Measurements from ENCODE around the gene PPARG. TPM values are rescaled to one million over a fixed set of nuclear protein-coding genes. Genes with fewer than 3 reads are reported as not detected.

The PPARG gene
- total RNA-seq, 1 donor from 2014 or later, result 3.2 TPM

DNA sequence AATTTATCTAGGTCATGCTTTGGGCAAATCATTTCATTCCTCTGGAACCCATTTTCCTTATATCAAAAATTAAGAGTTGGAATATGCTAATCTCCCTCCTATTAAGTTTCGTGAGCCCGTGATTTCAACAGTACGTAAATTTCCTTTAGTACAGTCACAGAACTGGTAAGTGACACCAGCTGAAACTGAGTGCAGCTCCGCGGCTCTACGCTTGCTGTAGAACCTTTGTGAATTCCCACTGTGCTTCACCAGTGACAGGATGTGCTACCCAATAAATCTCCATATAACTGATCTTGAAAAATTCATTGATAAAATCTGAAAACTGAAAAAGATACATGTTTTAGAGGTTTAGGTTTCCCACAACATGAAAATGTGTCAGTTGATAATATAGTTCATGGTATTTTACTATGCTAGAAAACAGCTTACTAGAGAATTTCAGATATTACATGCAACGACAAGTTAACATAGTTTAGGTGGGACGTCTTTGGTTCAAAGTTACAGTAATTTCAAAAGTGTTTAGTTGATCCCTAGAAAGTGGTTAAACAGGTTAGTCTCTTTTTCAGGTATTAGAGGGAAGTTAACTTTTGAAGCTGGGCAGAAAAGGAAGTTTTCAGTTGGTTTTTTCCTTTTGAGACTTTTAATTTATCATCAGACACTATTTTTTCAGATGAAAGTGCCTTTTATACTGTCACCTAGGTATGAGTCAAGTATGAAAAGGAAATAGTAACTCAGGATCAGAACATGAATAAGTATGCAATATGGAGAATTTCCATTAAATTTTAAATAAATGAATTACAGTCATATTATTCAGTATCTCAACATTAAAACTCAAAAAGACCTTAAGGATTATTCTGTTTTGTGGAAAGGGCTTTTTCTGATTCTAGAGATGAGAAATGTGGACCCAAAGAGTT lies 57.0 kb downstream of the PPARG start:
- Mint-ChIP-seq H3K4me1 (ENCODE audit: unreplicated experiment) (no peaks in the 10 kb centered on the region), H3K4me3 (ENCODE audit: unreplicated experiment) (no peak overlapping the region), H3K36me3 (ENCODE audit: low read depth, unreplicated experiment) (no peaks in the 10 kb centered on the region), H3K9me3 (ENCODE audit: unreplicated experiment) (no peaks in the 10 kb centered on the region), H3K27ac (ENCODE audit: unreplicated experiment) (no peak overlapping the region), H3K27me3 (ENCODE audit: unreplicated experiment) (no peaks in the 10 kb centered on the region)
- DNase-seq (ENCODE audit: low spot score), result no peak
- TF ChIP-seq, protein P1, sequence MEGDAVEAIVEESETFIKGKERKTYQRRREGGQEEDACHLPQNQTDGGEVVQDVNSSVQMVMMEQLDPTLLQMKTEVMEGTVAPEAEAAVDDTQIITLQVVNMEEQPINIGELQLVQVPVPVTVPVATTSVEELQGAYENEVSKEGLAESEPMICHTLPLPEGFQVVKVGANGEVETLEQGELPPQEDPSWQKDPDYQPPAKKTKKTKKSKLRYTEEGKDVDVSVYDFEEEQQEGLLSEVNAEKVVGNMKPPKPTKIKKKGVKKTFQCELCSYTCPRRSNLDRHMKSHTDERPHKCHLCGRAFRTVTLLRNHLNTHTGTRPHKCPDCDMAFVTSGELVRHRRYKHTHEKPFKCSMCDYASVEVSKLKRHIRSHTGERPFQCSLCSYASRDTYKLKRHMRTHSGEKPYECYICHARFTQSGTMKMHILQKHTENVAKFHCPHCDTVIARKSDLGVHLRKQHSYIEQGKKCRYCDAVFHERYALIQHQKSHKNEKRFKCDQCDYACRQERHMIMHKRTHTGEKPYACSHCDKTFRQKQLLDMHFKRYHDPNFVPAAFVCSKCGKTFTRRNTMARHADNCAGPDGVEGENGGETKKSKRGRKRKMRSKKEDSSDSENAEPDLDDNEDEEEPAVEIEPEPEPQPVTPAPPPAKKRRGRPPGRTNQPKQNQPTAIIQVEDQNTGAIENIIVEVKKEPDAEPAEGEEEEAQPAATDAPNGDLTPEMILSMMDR (IDR thresholded peaks at IDR 0.05; ENCODE audit: unreplicated experiment), result no peak

DNA sequence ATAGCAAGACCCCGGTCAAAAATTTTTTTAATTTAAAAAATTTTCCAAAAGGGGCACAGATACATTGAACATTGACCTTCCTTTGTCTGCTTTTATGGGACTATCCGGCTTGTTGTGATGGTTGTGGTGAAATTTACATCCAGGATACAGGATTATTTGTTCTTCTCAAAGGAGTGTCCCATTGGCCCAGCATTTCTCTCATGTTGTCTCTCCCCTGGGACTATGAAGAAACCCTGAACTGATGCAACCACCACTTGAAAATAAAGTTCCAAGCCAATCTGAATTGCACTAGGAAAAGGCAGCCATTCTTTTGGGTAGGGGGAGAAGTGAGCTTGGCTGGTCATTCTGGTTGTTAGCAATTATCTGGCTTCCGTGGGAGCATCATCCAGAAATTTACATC lies 58.4 kb downstream of the PPARG start:
- no peaks in the 10 kb centered on the region for H3K4me1 Mint-ChIP-seq (ENCODE audit: unreplicated experiment)
- no peaks in the 10 kb centered on the region for H3K36me3 Mint-ChIP-seq (ENCODE audit: low read depth, unreplicated experiment)
- DNase-seq (ENCODE audit: low spot score), result no peak
- TF ChIP-seq, protein P1 (IDR thresholded peaks at IDR 0.05; ENCODE audit: unreplicated experiment), result no peak
- no peak overlapping the region for H3K4me3 Mint-ChIP-seq (ENCODE audit: unreplicated experiment)
- H3K9me3 Mint-ChIP-seq (ENCODE audit: unreplicated experiment), result no peaks in the 10 kb centered on the region
- no peaks in the 10 kb centered on the region for H3K27me3 Mint-ChIP-seq (ENCODE audit: unreplicated experiment)
- H3K27ac Mint-ChIP-seq (ENCODE audit: unreplicated experiment), result no peak overlapping the region

DNA sequence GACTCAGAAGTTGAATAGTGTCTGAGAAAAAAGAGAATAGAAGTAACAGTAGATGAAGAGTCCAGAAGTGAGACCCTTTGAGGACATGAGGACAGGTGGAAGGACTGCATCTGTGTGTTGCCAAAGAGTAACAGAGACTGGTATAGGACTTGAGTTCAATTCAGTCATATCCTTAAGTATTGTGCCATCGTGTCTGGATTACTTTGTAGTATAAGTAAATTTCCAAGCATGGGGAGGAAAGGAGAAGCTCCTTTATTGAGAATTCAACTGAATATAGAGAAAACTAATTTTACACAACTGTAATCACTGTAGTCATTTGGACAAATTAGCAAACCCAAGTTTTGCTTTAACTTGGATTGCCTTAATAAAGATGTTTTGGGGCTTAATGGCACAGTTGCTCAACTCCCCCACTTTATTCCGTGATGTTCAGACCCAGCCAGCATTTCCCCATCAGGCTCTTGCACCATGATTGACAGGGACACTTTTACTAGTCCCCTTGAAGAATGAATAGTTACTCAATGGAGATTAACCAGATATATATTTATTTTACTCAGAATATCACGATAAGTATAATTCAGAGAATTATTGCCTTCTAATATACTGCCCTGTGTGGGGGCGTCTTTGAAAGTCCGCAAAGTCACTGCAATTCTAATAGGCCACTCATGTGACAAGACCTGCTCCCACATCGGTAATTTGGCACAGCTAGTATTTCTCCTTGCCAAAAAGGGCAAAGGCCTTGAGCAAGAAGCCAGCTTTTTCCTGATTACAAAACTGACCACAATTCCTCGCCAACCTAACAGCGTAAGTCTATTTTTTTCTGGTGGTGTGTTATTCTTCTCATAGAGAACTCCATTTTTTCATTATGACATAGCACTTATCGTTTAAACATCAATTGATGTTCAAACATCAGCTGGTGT lies 61.3 kb downstream of the PPARG start:
- Mint-ChIP-seq H3K4me1 (ENCODE audit: unreplicated experiment) (no peaks in the 10 kb centered on the region), H3K36me3 (ENCODE audit: low read depth, unreplicated experiment) (no peaks in the 10 kb centered on the region), H3K27ac (ENCODE audit: unreplicated experiment) (no peak overlapping the region), H3K27me3 (ENCODE audit: unreplicated experiment) (no peaks in the 10 kb centered on the region), H3K9me3 (ENCODE audit: unreplicated experiment) (no peaks in the 10 kb centered on the region), H3K4me3 (ENCODE audit: unreplicated experiment) (no peak overlapping the region)
- DNase-seq (ENCODE audit: low spot score), result no peak
- TF ChIP-seq, protein P1 (IDR thresholded peaks at IDR 0.05; ENCODE audit: unreplicated experiment), result no peak

DNA sequence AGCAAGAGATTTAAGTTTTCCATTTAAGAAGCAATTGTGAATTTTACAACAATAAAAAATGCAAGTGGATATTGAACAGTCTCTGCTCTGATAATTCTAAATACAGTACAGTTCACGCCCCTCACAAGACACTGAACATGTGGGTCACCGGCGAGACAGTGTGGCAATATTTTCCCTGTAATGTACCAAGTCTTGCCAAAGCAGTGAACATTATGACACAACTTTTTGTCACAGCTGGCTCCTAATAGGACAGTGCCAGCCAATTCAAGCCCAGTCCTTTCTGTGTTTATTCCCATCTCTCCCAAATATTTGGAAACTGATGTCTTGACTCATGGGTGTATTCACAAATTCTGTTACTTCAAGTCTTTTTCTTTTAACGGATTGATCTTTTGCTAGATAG lies 62.3 kb downstream of the PPARG start:
- H3K9me3 Mint-ChIP-seq (ENCODE audit: unreplicated experiment), result no peaks in the 10 kb centered on the region
- no peak overlapping the region for H3K27ac Mint-ChIP-seq (ENCODE audit: unreplicated experiment)
- no peaks in the 10 kb centered on the region for H3K4me1 Mint-ChIP-seq (ENCODE audit: unreplicated experiment)
- no peaks in the 10 kb centered on the region for H3K27me3 Mint-ChIP-seq (ENCODE audit: unreplicated experiment)
- no peaks in the 10 kb centered on the region for H3K36me3 Mint-ChIP-seq (ENCODE audit: low read depth, unreplicated experiment)
- no peak for DNase-seq (ENCODE audit: low spot score)
- H3K4me3 Mint-ChIP-seq (ENCODE audit: unreplicated experiment), result no peak overlapping the region
- TF ChIP-seq, protein P1 (IDR thresholded peaks at IDR 0.05; ENCODE audit: unreplicated experiment), result no peak
